Adrenal gland (tissue), 5 donors: ENCODE measurements around the gene USP40.

Experiments
- POLR2A ChIP-seq, 2 donors: fragments of 450-650 bp; IDR thresholded peaks; one replicate each; pipeline ENCODE4 v1.6.1; 2017; ENCODE audit warnings: antibody characterized with exemption in 2 of 2, mild to moderate bottlenecking in 2 of 2, moderate library complexity in 1 of 2
- TF ChIP-seq, protein P1 (sequence below), 6 experiments: fragments of 450-650 bp in 4 of 6; fragments of 200-600 bp in 2 of 6; sonication (generic) in 1 of 6; IDR thresholded peaks; 1 replicate in 5 of 6; 2 replicates in 1 of 6; pipeline versions ENCODE4 v1.5.1 to v1.8.0; 2016 to 2021; ENCODE audit warnings: antibody characterized with exemption in 6 of 6, mild to moderate bottlenecking in 2 of 6, moderate library complexity in 1 of 6
- donor health status: DM: no; HTN: no; CAD: no.

DNA sequence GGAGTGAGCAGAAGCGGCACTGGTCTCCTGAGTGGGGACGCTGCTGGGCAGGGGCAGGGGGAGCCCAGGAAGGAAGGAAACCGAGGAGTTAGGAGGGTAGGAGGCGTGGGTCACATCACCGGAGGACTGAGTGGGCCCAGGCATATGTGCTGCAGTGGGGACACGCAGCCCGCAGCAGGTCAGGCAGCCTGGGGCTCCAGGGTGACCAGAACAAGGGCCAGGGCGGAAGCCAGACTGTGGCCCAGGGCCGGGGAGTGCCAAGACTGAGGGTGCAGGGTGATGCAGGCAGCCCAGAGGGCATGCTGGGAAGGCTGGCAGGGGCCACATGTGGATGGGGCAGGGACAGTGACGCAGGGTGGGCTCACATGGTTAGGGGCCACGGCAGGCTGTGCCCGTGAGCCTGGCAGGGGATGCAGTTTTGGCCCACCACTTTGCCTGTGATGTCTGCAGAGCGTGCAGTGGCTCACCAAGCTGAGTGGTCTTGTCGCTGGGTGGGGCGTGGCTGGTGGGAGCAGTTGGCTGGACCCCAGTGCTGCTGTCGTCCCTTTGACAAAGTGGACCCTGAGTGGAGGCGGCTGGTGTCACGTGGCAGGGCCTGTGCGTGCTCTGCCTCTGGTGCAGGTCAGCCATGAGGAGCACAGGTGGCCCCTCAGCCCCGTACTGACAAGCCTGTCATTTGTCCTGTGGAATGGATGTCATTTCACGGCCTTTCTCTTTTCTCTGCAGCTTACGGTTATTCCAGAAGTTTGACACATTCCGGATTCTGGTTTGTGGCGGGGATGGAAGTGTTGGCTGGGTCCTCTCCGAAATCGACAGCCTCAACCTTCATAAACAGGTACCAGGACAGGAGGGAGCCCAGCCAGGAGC, 125.2 kb downstream of the USP40 start:
- TF ChIP-seq, protein P1, sequence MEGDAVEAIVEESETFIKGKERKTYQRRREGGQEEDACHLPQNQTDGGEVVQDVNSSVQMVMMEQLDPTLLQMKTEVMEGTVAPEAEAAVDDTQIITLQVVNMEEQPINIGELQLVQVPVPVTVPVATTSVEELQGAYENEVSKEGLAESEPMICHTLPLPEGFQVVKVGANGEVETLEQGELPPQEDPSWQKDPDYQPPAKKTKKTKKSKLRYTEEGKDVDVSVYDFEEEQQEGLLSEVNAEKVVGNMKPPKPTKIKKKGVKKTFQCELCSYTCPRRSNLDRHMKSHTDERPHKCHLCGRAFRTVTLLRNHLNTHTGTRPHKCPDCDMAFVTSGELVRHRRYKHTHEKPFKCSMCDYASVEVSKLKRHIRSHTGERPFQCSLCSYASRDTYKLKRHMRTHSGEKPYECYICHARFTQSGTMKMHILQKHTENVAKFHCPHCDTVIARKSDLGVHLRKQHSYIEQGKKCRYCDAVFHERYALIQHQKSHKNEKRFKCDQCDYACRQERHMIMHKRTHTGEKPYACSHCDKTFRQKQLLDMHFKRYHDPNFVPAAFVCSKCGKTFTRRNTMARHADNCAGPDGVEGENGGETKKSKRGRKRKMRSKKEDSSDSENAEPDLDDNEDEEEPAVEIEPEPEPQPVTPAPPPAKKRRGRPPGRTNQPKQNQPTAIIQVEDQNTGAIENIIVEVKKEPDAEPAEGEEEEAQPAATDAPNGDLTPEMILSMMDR (IDR thresholded peaks at IDR 0.05), result no peak
- TF ChIP-seq POLR2A (IDR thresholded peaks at IDR 0.05), result no peak
